GM23248 (cell line): ENCODE results near the gene MCIDAS. TPM values are rescaled to one million over a fixed set of nuclear protein-coding genes. Genes with fewer than 3 reads are reported as not detected.

ENCODE experiments used
- DNase-seq: peaks from one replicate; pipeline ENCODE4 v3.0.0-alpha.2; 2015
- H2AFZ ChIP-seq: fragments of 200-600 bp; sonication (generic); 2 replicates; pipeline ENCODE4 v1.6.1; 2016; ENCODE audit warnings: antibody characterized with exemption
- H3F3A ChIP-seq: fragments of 200-600 bp; sonication (generic); 2 replicates; pipeline ENCODE4 v1.6.1; 2016; ENCODE audit warnings: mild to moderate bottlenecking, antibody characterized with exemption, mixed run types; ENCODE audit not compliant: insufficient read depth
- H3K27ac ChIP-seq: fragments of 200-600 bp; sonication (generic); 2 replicates; pipeline ENCODE4 v1.5.1; 2016; ENCODE audit warnings: mild to moderate bottlenecking
- H3K27me3 ChIP-seq: fragments of 200-600 bp; sonication (generic); replicated peaks from 2 replicates; pipeline ENCODE4 v1.6.1; 2016; ENCODE audit warnings: mild to moderate bottlenecking; ENCODE audit not compliant: insufficient read depth
- H3K36me3 ChIP-seq: fragments of 200-600 bp; sonication (generic); 2 replicates; pipeline ENCODE4 v1.6.1; 2016; ENCODE audit warnings: low read depth, mild to moderate bottlenecking
- H3K4me1 ChIP-seq: fragments of 200-600 bp; sonication (generic); 2 replicates; pipeline ENCODE4 v1.6.1; 2016; ENCODE audit warnings: mild to moderate bottlenecking; ENCODE audit not compliant: insufficient read depth
- H3K4me2 ChIP-seq: fragments of 200-600 bp; sonication (generic); one replicate; pipeline ENCODE4 v1.6.1; 2016; ENCODE audit warnings: mild to moderate bottlenecking; ENCODE audit not compliant: unreplicated experiment
- H3K4me3 ChIP-seq: fragments of 200-600 bp; sonication (generic); 2 replicates; pipeline ENCODE4 v1.5.1; 2016; ENCODE audit warnings: mild to moderate bottlenecking
- H3K79me2 ChIP-seq: fragments of 200-600 bp; sonication (generic); 2 replicates; pipeline ENCODE4 v1.6.1; 2016; ENCODE audit warnings: mild to moderate bottlenecking; ENCODE audit not compliant: insufficient read depth
- H3K9ac ChIP-seq: fragments of 200-600 bp; sonication (generic); 2 replicates; pipeline ENCODE4 v1.6.1; 2016; ENCODE audit warnings: mild to moderate bottlenecking
- H3K9me2 ChIP-seq: fragments of 200-600 bp; sonication (generic); 2 replicates; pipeline ENCODE4 v1.6.1; 2016; ENCODE audit warnings: mixed run types, mild to moderate bottlenecking, moderate library complexity; ENCODE audit not compliant: insufficient read depth
- H3K9me3 ChIP-seq: fragments of 200-600 bp; sonication (generic); one replicate; pipeline ENCODE4 v1.6.1; 2017; ENCODE audit warnings: low read depth
- H4K20me1 ChIP-seq: fragments of 200-600 bp; sonication (generic); 2 replicates; pipeline ENCODE4 v1.6.0; 2016; ENCODE audit not compliant: insufficient read depth
- EZH2 ChIP-seq: fragments of 200-600 bp; sonication (generic); IDR thresholded peaks from 2 replicates; pipeline ENCODE4 v1.6.1; 2018; ENCODE audit warnings: antibody characterized with exemption, mild to moderate bottlenecking; ENCODE audit not compliant: insufficient read depth, poor library complexity, severe bottlenecking
- EZH2phosphoT487 ChIP-seq: fragments of 200-600 bp; sonication (generic); IDR thresholded peaks from 2 replicates; pipeline ENCODE4 v1.6.1; 2018; ENCODE audit warnings: antibody characterized with exemption, moderate library complexity, mild to moderate bottlenecking, low read depth; ENCODE audit not compliant: insufficient read depth
- WGBS, 2 experiments: methylation state at CpG; one replicate each; pipeline ENCODE4 v1.1.6; 2015 to 2017; ENCODE audit warnings: low lambda C conversion rate in 2 of 2, low coverage in 1 of 2; ENCODE audit errors: missing lambda C conversion rate in 2 of 2; 5-methylcytosine and 5-hydroxymethylcytosine counted together
- in situ Hi-C: fragments of 300-500 bp; cut with MboI; formaldehyde crosslinking; loops from 2 replicates; pipeline ENCODE4 v1.15.0; 2020
- polyA plus RNA-seq: library from polyadenylated mRNA; unstranded; fragments of >200 nt; fragmentation: Nextera tagmentation; extraction: Ambion mirVana; gene quantifications from 2 replicates; pipeline ENCODE4 v1.2.1, GENCODE V29; 2016
- total RNA-seq: library from RNA; depleted of rRNA; stranded (reverse); fragments of >200 nt; shearing (Covaris generic); gene quantifications from 2 replicates; pipeline ENCODE4 v1.2.3, GENCODE V29; 2014

The MCIDAS gene
- total and polyA plus RNA-seq, 2 experiments from 2014 or later, result not detected

DNA sequence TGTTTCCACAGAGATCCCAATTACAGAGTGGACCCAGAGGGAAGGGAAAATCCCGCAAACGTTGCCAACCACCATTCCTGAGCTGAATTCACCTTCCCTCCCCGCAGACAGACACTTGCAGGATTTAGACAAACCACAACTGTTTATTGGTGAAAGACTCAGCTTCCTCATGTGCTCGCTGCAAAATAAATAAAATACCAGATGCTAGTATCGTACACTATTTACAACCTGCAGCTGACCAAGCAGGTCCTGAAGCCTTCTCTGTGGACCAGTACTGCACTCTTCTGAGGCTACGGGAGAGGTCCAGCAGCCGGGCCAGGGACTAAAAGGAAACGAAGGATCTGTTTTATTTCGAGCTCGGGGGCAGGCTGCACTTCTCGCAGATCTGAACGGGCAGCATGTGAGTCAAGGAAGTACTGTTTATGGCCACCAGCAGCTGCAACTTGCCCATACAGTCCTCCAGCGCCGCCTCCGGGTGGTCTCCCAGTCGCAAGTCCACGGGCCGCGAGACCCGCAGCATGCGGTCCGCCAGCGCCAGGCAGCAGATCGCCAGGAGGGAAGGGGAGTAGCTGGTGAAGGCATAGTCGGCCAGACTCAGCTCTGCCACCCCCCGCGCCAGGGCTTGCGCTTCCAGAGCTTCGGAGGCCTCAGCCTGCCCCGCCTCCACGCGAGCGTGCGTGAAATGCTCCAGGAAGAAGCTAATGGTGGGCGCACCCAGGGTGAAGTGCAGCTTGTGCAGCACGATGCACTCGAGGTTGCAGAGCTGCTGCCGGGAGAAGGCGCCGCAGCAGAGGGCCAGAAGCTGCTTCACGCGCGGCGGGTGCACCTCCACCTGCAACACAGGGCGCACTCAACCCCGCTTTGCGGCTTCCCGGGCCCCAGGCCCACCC is 4.2 kb upstream of the MCIDAS start:
- WGBS, 2 experiments, result 6 to 9% methylated on average over 48 of the region's 48 CpGs
- Histone ChIP-seq H3K27me3 (peaks cover 62% of the 10 kb centered on the region), H3K4me1 (0 out of 2 replicates have a peak, but pooled peaks cover 3% of the 10 kb centered on the region), H3K27ac (no peak overlapping the region), H4K20me1 (no peaks in the 10 kb centered on the region), H3K36me3 (no peaks in the 10 kb centered on the region), H3K9me2 (no peaks in the 10 kb centered on the region), H2AFZ (peak overlapping the region; percentile 89), H3K4me3 (peak overlapping the region; percentile 81), H3K4me2 (peak overlapping the region; percentile 99), H3K9me3 (no peaks in the 10 kb centered on the region), H3F3A (peaks cover 5% of the 10 kb centered on the region; the same call in 1 of the 2 replicates), H3K79me2 (no peaks in the 10 kb centered on the region), H3K9ac (no peak overlapping the region)
- TF ChIP-seq EZH2phosphoT487 (0 out of 2 replicates have a peak, but pooled peaks have one; percentile 11), EZH2 (no peak)
- peak; percentile 51 for DNase-seq
- in situ Hi-C loops, result no loop called here

DNA sequence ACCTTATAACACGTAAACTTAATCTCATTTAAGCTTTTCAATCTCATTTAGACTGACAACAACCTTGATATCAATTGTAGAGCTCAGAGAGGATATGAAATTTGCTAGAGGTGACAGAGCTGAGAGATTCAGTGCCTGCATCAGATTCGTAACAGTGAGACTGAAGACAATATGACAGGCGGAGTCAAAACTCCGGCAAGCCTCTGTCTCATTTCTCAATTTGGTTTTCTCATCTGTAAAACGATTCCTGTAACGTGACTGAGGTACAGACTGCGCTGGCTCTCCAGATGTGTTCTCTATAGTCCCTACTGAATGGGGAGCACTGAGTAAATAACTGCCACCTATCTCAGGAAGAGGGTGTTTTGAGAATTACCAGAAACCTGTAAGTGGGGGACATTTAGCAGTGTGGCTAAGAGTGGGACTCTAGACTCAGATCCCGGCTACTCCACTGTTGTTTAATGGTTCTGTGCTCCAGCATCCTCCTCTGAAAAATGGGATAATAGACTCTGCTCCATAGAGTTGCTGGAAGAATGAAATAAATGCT is 3.0 kb upstream of the MCIDAS start:
- Histone ChIP-seq H3K79me2 (no peaks in the 10 kb centered on the region), H3K4me3 (no peak overlapping the region), H3F3A (peaks cover 5% of the 10 kb centered on the region; the same call in 1 of the 2 replicates), H3K9ac (no peak overlapping the region), H3K4me1 (0 out of 2 replicates have a peak, but pooled peaks cover 3% of the 10 kb centered on the region), H2AFZ (no peak overlapping the region), H3K9me2 (no peaks in the 10 kb centered on the region), H4K20me1 (no peaks in the 10 kb centered on the region), H3K4me2 (no peak overlapping the region), H3K9me3 (no peaks in the 10 kb centered on the region), H3K36me3 (no peaks in the 10 kb centered on the region), H3K27me3 (peaks cover 73% of the 10 kb centered on the region), H3K27ac (no peak overlapping the region)
- no peak for DNase-seq
- in situ Hi-C loops, result no loop called here
- WGBS, 2 experiments, result 29 to 38% methylated on average over 8 of the region's 8 CpGs
- no peak for TF ChIP-seq EZH2phosphoT487
- peak; percentile 66 for TF ChIP-seq EZH2

DNA sequence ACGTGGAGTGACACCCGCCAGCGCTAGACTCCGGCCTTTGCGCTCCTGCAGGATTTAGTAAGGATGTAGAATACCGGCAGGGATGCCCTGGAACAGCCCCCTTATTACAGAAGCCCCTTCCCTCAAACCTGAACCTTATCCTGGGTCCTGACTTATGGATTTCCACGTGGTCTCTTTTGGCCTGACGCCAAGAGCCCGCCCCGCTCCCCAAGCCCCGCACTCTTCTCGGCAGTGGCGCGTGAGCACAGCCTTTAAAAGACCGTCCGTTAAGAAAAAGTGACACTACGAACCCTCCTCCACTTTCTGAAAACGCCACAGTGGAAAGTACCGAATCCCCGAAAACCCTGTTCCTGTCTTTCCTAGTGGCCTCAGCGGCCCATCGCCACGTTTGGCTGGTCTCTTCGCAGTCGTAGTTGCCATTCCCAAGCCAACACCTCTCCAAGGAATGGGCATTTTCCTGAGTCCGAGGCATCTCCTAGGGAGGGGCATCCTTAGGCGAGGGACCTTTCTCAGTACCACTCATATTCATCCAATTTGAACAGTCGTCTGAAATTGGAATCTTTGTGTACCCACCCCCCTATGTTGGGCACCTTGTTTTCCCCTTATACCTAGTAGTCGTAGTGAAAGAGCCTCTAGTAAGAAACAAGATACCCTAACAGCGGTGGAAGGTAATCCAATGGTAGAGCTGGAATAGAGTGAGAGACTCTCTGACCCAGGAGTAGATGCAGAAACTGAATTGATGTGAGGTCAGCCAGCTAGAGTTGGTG is 732 bp upstream of the MCIDAS start:
- TF ChIP-seq EZH2, result peak; percentile 52
- no peak for TF ChIP-seq EZH2phosphoT487
- Histone ChIP-seq H2AFZ (peak overlapping the region; percentile 77), H3K27me3 (peaks cover 93% of the 10 kb centered on the region), H3K4me1 (no peaks in the 10 kb centered on the region), H3K27ac (no peak overlapping the region), H3K9me2 (no peaks in the 10 kb centered on the region), H3F3A (no peaks in the 10 kb centered on the region; the same call in 1 of the 2 replicates), H3K9ac (0 out of 2 replicates have a peak overlapping the region, but pooled peaks have one; percentile 11), H3K79me2 (no peaks in the 10 kb centered on the region), H4K20me1 (no peaks in the 10 kb centered on the region), H3K9me3 (no peaks in the 10 kb centered on the region), H3K4me3 (peak overlapping the region; percentile 67), H3K36me3 (no peaks in the 10 kb centered on the region), H3K4me2 (peak overlapping the region; percentile 79)
- in situ Hi-C loops, result no loop called here
- no peak for DNase-seq
- whole genome bisulfite sequencing, 2 experiments, result 21 to 24% methylated on average over 29 to 30 of the region's 30 CpGs
